GM10847 (cell line): Measurements from ENCODE around the gene NFIC.

Experiments used
- POLR2A ChIP-seq: IDR thresholded peaks from 2 replicates; pipeline ENCODE4 v1.6.1; 2011; ENCODE audit not compliant: insufficient read length; ENCODE audit errors: extremely low read depth

The NFIC gene

GRCh38 chr19:3351702-3352447 lies 14.5 kb upstream of the NFIC start:
- TF ChIP-seq POLR2A = no peak

GRCh38 chr19:3353493-3353892 lies 12.9 kb upstream of the NFIC start:
- TF ChIP-seq POLR2A = no peak

- no peak for TF ChIP-seq POLR2A
Observed at GRCh38 chr19:3356805-3357204, 9.6 kb upstream of the NFIC start.

GRCh38 chr19:3357271-3357991 lies 9.0 kb upstream of the NFIC start:
- no peak for TF ChIP-seq POLR2A

GRCh38 chr19:3357992-3358688 lies 8.2 kb upstream of the NFIC start:
- TF ChIP-seq POLR2A = no peak

- TF ChIP-seq POLR2A = no peak
Observed at GRCh38 chr19:3358689-3359014, 7.7 kb upstream of the NFIC start.

- no peak for TF ChIP-seq POLR2A
Observed at GRCh38 chr19:3359015-3359918, 7.1 kb upstream of the NFIC start.

- no peak for TF ChIP-seq POLR2A
Observed at GRCh38 chr19:3359919-3360420, 6.4 kb upstream of the NFIC start.

- peak; percentile 18 for TF ChIP-seq POLR2A
Observed at GRCh38 chr19:3360421-3361383, 5.7 kb upstream of the NFIC start.

GRCh38 chr19:3361384-3362216 lies 4.8 kb upstream of the NFIC start:
- no peak for TF ChIP-seq POLR2A

- no peak for TF ChIP-seq POLR2A
Observed at GRCh38 chr19:3362217-3362906, 4.0 kb upstream of the NFIC start.

GRCh38 chr19:3363841-3364500 lies 2.4 kb upstream of the NFIC start:
- TF ChIP-seq POLR2A = no peak
